22Rv1 (cell line): ENCODE results near the gene HAT1.

Source experiments
- H3K27ac ChIP-seq: fragments of 450-650 bp; 2 replicates; pipeline ENCODE4 v1.5.1; 2017
- ZFX ChIP-seq: fragments of 450-650 bp; IDR thresholded peaks from 2 replicates; pipeline ENCODE4 v1.6.1; 2017; ENCODE audit warnings: antibody characterized with exemption, borderline replicate concordance
- TF ChIP-seq, protein P1 (sequence below): fragments of 450-650 bp; IDR thresholded peaks from 2 replicates; pipeline ENCODE4 v1.5.1; 2017; ENCODE audit warnings: mild to moderate bottlenecking

The HAT1 gene

DNA sequence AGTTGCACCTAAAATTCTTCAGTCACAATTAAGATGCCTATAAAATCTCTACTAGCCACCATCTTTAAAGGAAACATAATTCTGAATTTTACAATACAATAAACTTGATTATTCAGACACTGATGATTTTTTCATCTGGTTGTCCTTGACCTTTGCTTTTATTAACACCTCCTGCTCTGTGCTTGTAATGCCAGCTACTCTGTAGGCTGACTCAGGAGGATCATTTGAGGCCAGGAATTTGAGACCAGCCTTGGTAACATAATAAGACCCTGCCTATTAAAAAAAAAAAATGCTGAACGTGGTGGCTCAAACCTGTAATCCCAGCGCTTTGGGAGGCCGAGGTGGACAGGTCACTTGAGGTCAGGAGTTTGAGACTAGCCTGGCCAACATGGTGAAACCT is 38.3 kb downstream of the HAT1 start:
- H3K27ac ChIP-seq = no peak overlapping the region
- no peak for TF ChIP-seq ZFX
- TF ChIP-seq, protein P1, sequence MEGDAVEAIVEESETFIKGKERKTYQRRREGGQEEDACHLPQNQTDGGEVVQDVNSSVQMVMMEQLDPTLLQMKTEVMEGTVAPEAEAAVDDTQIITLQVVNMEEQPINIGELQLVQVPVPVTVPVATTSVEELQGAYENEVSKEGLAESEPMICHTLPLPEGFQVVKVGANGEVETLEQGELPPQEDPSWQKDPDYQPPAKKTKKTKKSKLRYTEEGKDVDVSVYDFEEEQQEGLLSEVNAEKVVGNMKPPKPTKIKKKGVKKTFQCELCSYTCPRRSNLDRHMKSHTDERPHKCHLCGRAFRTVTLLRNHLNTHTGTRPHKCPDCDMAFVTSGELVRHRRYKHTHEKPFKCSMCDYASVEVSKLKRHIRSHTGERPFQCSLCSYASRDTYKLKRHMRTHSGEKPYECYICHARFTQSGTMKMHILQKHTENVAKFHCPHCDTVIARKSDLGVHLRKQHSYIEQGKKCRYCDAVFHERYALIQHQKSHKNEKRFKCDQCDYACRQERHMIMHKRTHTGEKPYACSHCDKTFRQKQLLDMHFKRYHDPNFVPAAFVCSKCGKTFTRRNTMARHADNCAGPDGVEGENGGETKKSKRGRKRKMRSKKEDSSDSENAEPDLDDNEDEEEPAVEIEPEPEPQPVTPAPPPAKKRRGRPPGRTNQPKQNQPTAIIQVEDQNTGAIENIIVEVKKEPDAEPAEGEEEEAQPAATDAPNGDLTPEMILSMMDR = no peak

DNA sequence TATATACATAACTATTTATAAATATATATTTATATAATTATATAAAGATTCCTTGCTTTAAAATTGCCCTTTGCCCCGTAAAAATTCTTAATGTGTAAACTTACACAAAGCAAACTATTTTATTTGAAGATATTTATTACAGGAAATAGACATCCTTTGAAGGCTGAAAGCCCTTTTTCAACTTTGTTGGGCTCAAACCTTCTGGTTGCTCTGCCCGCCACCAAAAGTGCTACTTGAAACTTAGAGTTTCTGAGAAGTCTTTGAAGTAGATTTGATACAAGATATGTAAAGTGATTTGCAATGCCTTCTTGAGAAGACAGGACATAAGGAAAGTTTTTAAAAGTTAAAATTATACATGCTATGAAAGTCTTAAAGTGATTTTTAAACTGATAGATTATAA is 40.9 kb downstream of the HAT1 start:
- TF ChIP-seq, protein P1 = no peak
- TF ChIP-seq ZFX = no peak
- no peak overlapping the region for H3K27ac ChIP-seq

DNA sequence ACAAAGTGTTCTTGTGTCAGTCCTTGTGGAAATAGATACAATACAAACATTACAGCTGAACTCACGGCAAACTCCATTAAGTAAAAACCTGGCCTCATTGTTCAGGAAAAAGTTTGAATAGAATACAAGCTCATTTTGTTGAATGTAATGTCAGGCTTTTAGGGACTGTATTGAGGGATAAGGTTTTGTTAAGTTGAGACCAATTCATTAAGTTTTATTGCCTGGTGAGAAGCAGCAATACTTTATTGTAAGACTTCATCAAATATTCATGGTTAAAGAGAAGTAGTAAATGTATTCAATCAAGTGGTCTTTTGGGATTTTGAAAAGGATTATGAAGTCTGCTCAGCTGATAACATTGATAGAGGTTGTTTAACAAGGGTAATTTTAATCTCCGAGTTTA is 42.0 kb downstream of the HAT1 start:
- no peak overlapping the region for H3K27ac ChIP-seq
- no peak for TF ChIP-seq ZFX
- TF ChIP-seq, protein P1 = no peak

DNA sequence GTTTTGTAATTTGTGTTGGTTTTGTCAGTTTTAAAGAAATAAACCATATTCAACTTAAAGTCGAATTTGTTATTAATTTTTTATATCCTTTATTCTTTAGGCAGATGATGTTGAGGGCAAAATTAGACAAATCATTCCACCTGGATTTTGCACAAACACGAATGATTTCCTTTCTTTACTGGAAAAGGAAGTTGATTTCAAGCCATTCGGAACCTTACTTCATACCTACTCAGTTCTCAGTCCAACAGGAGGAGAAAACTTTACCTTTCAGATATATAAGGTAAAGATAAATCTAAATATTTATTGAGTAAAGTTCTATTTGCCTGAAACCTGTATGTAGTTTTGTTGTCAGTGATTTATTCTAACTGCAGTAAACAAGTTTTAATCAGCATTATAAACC is 43.0 kb downstream of the HAT1 start:
- TF ChIP-seq, protein P1 = no peak
- TF ChIP-seq ZFX = no peak
- no peak overlapping the region for H3K27ac ChIP-seq

DNA sequence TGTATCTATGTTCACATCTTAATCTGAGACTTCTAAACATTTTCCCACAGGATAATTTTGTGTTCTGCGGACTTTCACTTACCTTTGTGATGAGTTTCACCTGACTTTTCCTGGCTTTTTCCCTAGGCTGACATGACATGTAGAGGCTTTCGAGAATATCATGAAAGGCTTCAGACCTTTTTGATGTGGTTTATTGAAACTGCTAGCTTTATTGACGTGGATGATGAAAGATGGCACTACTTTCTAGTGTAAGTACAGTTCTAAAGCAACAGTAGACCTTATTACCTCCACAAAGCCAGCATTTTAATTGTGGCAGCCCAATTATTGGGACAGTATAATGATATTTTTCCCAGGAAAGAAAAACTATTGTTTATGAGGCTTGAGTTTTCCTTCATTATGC is 43.4 kb downstream of the HAT1 start:
- TF ChIP-seq, protein P1 = no peak
- no peak for TF ChIP-seq ZFX
- no peak overlapping the region for H3K27ac ChIP-seq

DNA sequence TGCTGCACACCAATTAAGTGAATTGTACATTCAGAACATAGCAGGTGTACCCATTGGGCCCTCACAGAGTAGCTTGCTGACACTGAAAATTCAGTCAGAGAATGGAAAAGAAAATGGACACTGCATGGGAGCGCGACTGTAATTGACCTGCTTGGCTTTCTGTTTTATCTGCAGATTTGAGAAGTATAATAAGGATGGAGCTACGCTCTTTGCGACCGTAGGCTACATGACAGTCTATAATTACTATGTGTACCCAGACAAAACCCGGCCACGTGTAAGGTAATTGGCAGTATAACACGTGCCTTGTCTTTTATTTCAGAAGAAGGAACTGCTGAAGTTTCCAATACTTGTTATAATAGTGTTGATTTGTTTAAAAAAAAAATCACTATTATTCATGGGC is 44.0 kb downstream of the HAT1 start:
- H3K27ac ChIP-seq = no peak overlapping the region
- no peak for TF ChIP-seq ZFX

DNA sequence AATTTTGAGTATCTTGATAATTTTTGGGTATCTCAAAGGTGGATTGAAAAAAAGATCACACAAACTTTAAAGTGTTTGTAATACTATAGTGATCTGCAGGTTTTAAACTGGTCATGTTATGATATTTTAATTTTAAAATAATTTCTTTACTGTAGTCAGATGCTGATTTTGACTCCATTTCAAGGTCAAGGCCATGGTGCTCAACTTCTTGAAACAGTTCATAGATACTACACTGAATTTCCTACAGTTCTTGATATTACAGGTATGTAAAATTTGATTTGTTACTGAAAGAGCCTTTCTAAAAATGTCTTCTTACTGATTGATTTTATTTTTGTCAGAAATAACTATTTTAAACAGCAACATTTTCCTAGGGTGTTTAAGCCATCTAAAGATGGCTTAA is 44.4 kb downstream of the HAT1 start:
- H3K27ac ChIP-seq = no peak overlapping the region
- TF ChIP-seq ZFX = no peak
- TF ChIP-seq, protein P1 = no peak

DNA sequence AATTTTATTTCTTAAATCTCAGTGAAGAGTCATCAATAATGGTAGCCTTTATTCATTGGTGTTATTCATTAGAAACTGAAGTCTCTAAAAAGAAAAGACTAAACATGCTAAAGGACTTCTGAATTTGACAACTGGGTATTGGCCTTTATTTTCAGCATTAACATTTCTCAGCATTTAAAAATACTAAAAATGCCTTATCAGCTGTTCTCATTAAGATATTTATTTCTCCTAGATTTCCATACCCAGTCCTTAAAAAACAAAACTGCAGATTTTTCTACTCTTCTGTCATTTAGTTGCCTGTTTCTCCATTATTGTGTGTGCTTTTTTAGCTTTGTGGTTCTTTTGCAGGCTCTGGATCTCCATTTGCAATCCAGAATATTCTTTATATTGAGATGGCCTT is 46.2 kb downstream of the HAT1 start:
- no peak overlapping the region for H3K27ac ChIP-seq
- TF ChIP-seq, protein P1 = no peak
- TF ChIP-seq ZFX = no peak
